NCI-H345 treated with DMSO at 0.1 percent for 48 hours (cell line): Measurements from ENCODE around the gene STAC.
"Not testable (repeated sequence)": the region's sequence is repeated elsewhere in the genome, so short reads cannot be mapped to it uniquely, and the experiment has no call there.

ENCODE experiments used
- DNase-seq: peaks from one replicate; lab custom pipeline; 2025; ENCODE audit not compliant: unreplicated experiment; lab: John Stamatoyannopoulos, UW

Gene STAC

DNA sequence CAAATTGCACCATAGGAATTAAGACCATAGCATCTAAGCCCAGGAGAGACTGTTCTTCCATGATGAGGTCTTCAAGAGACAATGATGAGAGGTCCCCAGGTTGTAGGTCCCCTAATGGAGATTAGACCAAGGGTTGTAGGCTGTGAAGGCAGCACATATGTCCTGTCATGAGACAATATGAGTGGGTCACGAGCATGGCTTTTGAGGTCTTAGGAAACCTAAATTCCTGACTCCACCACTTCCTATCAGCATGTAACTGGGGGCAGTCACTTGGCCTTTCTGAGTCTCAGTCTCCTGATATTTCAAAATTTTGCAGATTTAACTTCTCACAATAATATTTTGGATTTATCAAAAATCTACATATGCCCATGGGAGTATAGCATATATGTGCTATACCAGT, 31.3 kb downstream of the STAC start:
- no peak for DNase-seq

DNA sequence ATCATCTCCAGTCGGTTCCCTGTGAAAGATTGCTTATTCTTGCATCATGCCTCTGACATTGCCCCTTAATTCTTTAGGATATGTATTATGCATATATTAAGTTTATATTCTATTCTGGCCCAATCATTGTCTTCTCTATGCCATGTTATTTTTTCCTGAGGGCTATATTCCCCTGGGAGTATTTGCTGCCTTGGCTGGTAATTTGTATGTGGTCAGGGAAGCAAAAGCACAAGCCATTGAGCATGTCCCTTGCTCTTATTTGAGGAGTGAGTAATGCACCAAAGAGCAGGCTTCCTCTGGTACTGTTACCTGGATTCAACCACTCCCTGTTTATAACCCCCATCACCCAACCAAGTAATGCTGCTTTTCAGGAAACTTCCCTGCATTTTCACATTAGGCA, 36.3 kb downstream of the STAC start:
- no peak for DNase-seq

DNA sequence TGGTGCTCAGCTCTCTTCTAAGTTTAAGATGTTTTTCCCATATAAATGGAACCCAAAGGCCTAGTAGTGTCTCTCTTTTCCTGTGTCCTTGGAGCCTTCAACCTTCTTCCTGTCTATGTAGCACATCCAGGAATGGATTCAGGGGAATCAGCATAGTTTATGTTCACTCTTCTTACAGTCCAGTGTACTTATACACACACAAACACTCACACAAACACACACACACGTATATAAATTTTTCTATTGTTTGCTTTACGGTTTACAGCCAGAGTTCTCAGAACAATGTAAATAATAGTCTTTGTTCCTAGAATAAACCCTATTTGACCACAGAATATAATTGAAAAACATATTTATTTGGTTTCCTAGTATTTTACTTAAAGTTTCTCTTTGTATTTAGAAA, 36.9 kb downstream of the STAC start:
- DNase-seq: no peak

DNA sequence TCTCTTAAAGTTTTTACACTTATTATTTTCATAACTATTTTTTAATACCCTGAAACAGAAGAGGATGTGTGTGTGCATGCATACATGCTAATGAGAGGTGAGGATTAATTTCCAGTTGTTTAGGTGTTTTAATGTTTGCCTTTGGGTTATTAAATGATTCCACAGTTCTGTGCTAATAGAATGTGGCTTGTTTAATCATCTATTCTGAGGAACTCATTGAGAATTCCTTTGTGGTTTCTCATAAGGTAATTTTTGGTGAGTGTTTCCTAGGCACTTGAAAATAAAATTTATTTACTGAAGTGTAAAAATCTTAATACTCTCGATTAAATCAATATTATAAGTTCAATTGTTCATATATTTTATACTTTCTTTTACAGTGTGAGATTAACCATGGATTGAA, 38.0 kb downstream of the STAC start:
- DNase-seq: no peak

DNA sequence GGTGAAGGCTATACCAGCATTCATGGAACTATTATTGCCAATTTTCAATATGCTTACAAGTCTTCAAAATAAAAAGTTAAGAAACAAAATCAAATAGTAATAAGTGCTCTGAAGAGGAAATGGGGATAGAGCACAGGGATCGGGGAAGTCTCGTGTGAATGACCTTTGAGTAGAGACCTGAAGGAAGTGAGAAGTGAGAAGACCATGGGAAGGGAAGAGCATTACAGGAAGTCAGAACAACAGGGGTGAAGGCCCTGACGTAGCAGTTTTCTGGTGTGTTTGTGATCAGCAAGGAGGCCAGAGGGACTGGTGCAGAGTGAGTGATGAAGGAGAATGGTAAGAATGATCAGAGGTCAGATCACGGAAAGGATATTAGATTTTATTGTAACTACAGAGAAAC, 48.1 kb downstream of the STAC start:
- no peak for DNase-seq

DNA sequence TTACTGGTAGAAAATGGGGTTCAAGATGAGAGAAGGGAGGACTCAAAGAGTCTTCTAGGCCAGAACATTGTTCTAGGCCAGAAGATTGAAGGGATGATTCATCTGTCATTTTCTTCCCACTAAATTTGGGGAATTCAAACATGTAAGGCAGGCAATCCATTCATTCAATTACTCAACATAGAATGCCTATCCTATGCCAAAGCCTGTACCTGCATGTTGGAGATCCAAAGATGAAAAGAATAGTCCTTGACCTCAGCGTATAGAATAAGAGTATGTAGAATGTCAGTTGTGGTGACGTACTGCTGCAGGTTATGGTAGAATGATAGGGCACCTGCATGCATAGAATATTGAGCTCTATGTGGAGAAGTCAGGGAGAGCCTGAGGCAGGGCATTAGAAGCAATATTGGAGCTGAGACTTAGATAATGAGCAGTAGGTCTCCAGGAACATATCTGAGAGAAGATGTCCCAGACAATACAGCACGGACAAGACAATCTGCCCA, 49.7 kb downstream of the STAC start:
- no peak for DNase-seq

DNA sequence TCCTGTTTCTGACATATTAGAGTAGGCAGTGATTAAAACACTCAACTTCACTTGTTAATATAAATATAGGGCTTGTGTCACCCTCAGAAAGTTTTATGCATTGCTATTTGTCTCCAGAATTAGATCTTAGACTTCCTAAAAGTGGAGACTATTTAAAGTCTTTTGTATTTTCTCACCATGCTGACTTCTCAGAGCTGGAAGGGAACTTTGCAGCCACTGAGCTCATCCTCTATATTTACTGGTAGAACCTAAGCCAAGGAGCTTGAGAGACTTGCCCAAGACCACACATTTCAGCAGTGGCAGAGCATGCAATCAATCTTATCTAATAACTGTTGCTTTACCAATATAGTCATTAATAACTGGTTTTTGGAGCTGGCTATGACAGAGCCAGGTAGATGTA, 53.2 kb downstream of the STAC start:
- DNase-seq: no peak

DNA sequence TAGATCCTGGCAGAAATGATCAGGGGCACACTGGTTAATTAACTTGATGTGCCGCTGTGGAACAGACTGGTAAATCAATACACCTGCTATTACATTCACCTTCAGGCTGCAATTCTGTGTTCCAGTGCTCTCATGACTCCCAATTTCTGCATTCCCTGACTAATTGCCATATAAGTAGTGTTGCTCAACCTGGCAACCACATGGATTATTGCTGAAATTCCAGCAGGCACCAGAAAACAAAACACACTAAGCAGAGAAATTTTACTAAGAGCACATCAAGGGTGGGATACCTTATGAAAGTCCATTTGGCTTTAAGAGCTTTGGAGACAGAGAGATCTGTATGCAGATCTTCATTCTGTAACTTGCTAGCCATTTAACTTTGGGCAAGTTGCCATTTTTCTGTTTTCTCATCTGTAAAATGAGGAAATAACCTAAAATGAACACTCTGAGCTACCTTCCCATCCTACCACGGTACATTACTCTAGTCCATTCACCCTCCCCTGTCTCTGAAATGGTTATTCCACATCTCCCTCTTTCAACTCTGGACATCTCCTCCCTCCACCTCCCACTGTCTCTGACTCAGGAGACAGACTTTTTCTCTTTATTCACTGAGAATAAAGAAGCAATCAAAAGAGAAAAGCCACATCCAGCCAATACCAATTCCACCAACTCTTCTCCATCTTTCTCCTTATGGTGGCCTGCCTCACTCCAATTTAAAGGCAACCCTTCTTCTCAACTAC, 54.6 kb downstream of the STAC start:
- no peak for DNase-seq

DNA sequence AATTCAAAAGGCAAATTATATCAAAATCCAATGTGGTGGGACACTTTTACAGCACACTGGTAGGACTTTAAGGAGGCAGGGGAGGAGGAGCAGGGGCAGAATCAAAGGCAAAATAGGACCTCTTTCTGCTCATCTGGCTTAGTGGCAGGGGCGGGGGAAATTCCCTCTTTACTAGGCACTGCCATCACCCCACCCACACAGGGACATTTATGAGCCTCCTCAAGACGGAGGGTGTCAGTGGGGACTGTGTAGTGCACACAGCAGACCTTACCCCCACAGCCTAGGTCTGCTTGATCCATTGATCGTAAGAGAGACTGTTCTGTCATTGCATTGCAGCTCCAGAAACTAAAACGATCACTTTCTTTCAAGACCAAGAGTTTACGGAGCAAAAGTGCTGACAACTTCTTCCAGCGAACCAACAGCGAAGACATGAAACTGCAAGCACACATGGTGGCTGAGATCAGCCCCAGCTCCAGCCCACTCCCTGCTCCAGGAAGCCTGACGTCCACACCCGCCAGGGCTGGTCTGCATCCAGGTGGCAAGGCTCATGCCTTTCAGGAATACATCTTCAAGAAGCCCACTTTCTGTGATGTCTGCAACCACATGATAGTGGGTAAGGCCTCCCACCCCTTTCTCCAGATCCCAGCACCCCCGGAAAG, 62.9 kb downstream of the STAC start:
- no peak for DNase-seq

DNA sequence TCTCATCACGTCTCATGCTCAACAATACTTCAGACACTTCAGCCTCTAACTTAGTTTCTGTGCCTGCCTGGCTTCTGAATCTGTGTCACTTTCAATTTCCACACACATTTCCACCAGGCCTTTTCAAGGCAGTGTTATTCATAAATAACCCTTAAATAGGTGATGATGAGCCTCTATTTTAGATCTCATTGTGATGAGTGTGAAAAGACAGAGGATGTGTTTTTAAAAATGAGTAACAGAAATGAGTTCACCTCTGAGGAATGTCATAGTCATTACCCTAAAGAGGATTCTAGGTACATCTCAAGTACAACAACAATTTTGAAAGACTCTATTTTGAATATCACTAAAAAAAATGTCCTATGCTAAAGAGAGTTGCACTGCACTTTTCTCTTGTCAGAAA, 64.6 kb downstream of the STAC start:
- DNase-seq: no peak

DNA sequence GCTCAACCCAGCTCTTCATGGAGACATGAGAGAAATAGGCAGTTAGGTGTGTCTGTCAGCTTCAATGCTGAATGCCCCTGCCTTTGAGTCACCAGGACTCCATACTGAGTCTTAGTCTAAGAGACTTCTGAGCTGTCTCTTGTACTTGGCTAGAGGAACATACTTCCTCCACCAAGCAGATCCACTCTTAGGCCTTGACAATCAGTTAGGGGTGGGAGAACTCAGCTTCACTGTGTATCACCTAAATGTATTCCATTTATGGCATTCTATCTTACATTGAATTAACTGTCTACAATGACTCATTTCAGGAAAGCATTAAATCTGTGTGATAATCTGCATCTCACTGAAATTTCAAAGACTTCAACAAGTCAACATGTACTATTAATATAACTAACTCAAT, 66.0 kb downstream of the STAC start:
- DNase-seq: no peak

DNA sequence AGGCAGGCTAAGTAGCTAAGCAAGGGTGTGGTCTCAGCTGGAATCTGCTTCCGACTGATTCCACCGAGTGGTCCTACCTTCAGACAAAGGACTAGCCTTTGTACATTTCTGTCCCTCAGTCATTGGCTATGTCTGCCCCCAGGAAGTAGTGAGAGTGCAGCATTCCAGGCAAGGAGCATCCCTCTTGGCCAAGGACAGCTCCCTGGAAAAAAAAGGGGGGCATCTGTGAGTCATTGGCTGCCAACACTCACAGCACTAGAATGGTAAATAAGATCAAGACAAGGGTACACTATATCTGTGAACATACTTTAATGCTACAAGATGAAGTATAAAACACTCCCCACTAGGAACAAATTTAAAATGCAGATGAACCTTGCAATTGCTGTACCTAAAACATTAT, 66.8 kb downstream of the STAC start:
- DNase-seq: no peak

DNA sequence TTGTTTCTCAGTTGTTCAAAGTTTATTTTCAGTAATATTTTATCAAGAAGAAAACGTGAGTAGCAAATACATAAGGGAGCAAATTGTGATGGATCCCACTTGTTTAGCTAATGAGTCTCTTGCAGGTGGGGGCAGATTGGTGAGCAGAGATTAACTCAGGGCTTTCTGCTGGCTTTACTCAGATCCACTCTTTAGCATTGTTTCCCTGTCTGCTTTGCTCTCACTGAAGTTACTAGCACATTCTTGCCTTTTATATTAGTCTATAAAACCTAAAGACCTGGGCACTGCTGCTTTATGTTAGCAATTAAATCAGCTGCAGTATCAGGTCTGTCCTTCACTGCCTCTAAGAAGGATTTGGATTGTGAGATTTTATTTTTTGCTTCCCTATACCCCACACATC, 71.5 kb downstream of the STAC start:
- DNase-seq: no peak

DNA sequence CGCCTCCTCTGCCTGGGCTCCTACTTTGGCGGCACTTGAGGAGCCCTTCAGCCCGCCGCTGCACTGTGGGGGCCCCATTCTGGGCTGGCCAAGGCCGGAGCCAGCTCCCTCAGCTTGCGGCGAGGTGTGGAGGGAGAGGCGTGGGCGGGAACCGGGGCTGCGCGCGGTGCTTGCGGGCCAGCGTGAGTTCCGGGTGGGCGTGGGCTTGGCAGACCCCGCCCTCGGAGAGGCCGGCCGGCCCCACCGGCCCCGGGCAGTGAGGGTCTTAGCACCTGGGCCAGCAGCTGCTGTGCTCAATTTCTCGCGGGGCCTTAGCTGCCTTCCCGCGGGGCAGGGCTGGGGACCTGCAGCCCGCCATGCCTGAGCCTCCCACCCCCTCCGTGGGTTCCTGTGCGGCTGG, 72.9 kb downstream of the STAC start:
- not testable (repeated sequence) for DNase-seq

DNA sequence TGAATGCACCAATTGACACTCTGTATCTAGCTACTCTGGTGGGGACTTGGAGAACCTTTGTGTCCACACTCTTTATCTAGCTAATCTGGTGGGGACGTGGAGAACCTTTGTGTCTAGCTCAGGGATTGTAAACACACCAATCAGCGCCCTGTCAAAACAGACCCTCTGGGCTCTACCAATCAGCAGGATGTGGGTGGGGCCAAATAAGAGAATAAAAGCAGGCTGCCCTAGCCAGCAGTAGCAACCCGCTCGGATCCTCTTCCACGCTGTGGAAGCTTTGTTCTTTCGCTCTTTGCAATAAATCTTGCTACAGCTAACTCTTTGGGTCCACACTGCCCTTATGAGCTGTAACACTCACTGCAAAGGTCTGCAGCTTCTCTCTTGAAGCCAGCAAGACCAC, 73.6 kb downstream of the STAC start:
- not testable (repeated sequence) for DNase-seq

DNA sequence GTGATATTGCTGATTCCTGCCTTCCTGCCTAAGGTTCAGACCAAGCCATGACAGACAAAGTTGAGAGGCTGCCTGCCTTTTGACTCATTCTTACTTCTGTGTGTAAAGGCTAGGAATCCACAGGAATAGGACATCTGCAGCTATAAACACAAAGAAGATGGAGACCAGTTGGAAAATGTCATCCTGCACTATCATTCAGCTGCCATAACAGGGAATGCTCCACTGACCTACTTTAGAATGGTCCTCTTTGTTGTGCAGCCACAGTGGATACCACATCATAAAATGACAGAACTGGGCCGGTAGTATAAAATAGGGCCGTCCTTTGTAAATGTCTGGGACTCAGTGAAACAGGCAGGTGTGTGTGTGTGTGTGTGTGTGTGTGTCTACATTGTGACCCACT, 75.1 kb downstream of the STAC start:
- no peak for DNase-seq

DNA sequence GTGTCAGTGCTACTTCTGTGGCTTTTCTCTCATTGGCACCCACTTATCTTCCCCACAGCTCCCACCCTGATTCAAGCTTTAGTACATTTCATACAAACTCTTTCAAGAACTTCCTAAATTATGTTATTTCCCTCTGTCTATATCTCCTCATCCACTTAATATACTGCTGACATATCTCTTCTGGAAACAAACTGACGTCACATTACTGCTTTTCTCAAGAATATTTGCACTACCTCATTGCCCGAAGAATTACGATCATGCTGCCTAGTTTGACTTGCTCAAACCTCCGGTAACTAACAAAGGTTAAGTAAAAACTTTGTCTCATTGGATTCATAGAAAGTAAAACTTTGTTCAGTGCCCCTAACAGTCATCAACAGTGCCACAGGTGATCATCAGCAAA, 76.5 kb downstream of the STAC start:
- DNase-seq: no peak

DNA sequence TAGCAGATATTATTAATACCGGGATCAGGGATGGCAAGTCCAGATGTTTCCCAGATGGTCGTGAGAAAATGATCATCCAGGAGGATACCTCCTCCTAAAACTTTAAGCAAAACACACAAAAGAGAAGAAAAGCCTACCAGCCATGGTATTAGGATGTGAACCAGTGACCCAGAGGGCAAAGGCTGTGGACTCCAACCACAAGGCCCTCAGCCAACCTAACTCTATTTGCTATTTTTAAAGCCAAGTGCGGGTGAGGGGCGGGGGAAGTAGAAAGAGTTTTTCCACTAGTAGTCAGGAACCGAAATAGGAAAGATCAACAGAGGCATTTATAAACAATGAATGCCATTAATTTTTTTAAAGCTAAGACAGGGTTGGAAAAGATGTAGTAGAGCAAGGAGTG, 77.4 kb downstream of the STAC start:
- DNase-seq: no peak

DNA sequence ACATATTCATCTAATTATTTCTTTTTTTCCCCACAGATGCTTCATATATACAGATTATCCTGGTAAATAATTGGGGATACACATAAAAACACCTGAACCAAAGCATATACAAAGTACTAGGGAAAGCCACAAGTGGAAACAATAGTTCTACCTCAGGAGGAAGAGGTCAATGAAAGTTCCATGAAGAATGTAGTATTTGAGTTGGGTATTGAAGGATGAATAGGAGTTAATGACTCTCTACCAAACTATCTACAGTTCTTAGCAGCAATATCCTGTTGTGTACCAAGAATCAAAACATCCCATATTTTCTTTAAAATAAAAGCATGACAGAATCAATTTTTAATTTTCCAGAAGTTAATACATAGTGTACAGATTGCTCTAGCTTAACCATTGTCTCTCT, 78.9 kb downstream of the STAC start:
- DNase-seq: no peak

DNA sequence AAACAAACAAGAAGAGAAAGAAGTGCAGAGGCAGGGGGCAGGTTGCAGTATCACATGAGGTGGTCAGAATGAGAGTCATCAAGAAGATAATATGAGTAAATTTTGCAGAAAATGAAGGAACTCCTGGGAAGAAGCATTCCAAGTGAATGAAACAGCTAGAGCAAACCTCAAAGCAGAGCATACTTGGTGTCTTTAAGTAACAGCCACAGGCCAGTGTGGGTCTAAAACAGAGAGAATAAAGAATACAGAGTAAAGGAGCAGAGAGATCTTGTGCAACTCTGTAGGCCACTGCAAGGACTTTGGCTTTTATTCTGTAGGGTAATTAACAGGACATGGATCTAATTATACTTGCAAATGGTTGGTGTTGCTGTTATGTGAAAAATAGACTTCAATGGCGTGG, 81.3 kb downstream of the STAC start:
- DNase-seq: no peak

DNA sequence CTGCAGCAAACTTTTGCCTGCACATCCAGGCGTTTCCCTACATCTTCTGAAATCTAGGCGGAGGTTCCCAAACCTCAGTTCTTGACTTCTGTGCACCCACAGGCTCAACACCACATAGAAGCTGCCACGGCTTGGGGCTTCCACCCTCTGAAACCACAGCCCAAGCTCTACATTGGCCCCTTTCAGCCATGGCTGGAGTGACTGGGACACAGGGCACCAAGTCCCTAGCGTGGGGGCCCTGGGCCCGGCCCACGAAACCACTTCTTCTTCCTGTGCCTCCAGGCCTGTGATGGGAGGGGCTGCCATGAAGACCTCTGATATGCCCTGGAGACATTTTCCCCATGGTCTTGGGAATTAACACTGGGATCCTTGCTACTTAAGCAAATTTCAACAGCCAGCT, 91.7 kb downstream of the STAC start:
- not testable (repeated sequence) for DNase-seq

DNA sequence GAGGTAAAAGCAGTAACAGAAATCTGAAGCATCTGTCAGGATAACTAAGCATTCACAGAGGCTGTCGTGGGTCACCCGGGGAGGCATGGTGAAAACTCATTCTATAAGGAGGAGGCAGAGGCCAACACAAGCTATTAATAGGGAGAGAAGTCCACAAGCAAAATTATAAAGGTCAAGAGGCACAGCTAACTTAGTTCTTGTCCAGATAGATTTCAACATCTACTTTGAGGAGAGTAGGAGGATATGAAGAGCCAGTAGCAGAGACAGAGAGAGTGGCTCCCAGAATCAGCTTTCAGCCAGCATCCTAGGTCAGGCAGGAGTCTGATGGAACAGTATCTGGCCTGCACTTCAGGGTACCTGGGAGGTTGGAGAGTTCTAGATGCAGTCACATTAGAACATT, 95.3 kb downstream of the STAC start:
- DNase-seq: no peak
